HG02970 (cell line): ENCODE data around the gene ADAMTS18.
A peak's percentile ranks its signal among the peaks of the same experiment; 100 is the strongest.
"Not testable (repeated sequence)": the region's sequence is repeated elsewhere in the genome, so short reads cannot be mapped to it uniquely, and the experiment has no call there.

Source experiments
- ATAC-seq: cut with Tn5 transposase; IDR thresholded peaks from one replicate; pipeline ENCODE4 v1.9.1; 2021; ENCODE audit warnings: mild to moderate bottlenecking, moderate library complexity, moderate number of reproducible peaks; ENCODE audit not compliant: unreplicated experiment, low FRiP score

Gene ADAMTS18

GRCh38 chr16:77290451-77291115 is 144.3 kb downstream of the ADAMTS18 start:
- no peak for ATAC-seq

GRCh38 chr16:77289331-77289809 is 145.5 kb downstream of the ADAMTS18 start:
- no peak for ATAC-seq

DNA sequence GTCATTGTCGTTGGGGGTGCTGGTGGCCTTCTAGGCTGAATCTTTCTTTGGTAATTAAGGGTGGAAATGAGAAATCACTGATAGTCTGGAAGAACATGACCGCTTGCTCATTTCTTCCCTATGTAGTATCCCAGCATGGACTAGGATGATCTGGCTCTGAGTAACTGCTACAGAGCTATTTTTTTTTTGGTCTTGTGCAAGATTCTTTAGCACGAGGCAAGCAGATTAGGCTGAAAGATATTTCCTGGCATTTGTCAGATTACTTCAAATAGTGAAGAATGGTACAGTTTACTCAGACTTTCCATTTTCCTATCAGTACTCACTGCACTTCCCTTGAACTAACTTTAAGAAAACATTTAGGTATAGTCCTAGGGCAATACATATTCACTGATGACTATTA is 146.6 kb downstream of the ADAMTS18 start:
- ATAC-seq, result no peak

- ATAC-seq, result no peak
Observed at GRCh38 chr16:77285676-77286075, 149.2 kb downstream of the ADAMTS18 start.

DNA sequence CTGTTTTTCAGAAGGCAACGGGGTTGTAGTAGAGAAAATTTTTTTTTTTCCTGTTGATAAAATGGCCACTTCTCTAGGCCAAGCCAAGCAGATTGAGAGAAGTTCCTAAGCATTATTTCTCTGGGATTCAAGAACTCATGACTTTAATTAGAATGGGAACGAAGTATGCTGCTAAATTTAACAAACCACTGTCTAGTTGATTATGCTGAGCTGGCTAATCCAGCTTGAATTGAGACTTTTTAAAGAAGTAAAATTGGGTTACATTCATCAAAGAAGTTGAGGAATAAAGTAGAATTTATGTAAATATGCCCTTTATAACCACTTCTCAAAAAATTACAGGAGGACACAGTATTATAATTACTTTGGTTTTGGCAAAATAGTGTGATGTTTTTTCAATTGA is 152.5 kb downstream of the ADAMTS18 start:
- no peak for ATAC-seq

GRCh38 chr16:77279316-77279715 is 155.5 kb downstream of the ADAMTS18 start:
- ATAC-seq, result not testable (repeated sequence)

- no peak for ATAC-seq
Observed at GRCh38 chr16:77277571-77277970, 157.3 kb downstream of the ADAMTS18 start.

DNA sequence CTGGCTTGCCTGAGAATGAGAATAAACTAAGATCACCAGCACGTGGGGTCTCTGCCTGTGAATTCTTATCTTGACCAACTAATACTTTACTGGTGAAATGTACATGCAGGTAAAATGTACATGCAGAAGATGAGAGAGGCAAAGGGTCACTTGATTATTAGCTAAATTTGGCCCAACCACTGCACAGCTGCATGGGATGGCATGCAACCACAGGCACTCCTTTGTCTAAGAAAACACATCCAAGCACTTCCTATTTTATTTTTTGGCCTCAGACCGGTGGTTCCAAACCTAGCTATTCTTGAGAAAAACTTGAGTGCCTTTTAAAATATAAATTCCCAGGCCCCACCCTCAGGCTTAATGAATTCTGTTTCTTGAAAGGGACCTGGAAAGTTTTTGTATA is 157.7 kb downstream of the ADAMTS18 start:
- ATAC-seq, result no peak

GRCh38 chr16:77276661-77277060 is 158.2 kb downstream of the ADAMTS18 start:
- ATAC-seq, result no peak

DNA sequence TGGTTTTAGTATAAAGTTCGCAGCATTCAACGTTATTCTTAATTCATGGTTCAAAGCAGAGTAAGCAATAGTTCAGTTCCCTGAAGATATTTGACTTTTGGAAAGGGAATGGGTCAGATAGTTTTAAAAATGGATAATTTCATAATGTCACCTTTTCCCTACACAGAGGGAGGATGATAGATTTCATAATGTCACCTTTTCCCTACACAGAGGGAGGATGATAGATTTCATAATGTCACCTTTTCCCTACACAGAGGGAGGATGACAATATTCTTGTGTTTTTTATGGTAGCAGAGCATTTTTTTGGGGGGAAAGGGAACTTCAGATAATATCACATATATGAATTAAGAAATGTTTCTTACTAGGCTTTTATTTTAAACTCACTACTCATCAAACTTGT is 159.5 kb downstream of the ADAMTS18 start:
- not testable (repeated sequence) for ATAC-seq

- ATAC-seq, result no peak
Observed at GRCh38 chr16:77273815-77274214, 161.0 kb downstream of the ADAMTS18 start.

DNA sequence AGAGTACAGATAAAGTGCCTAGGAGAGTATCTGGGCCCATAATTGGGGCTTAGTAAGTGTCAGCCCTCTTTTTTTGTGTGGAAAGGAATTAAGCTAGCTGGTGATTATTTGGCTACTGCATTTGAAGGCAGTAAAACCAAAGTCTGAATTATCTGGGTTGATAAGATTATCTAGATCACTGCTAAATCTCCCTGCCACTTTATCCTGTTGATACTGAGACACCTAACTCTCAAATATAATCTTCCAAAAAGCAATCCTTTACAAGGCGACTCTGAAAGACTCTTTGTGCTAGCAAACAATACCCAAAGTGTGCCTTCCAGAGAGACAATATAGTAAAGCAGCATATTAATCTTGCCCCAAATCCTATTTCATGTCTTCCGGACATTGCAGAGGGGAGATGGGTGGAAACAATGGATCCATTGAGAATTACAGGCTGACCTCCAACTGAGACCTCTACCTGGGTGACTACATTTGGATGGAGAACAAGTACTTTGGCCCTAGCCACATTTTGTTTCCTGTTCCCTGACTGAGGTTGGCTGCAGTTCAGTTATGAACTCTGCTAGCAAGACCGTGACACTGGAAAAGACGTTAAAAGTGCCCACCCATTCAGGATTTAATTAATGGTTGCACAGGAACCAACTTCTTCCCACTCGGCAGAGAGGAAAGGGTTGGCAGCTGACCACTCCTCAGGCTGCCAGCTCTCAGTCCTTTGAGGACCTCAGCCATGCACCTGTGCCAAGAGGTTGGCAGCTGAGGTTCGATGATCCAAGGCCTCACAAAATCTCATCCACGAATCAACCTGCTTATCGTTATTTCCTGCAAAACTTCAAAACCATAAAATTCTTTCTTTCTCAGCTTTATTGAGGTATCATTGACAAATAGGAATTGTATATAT is 163.1 kb downstream of the ADAMTS18 start:
- ATAC-seq, result no peak

- not testable (repeated sequence) for ATAC-seq
Observed at GRCh38 chr16:77266185-77266584, 168.6 kb downstream of the ADAMTS18 start.

GRCh38 chr16:77262971-77263370 is 171.9 kb downstream of the ADAMTS18 start:
- ATAC-seq, result no peak

- no peak for ATAC-seq
Observed at GRCh38 chr16:77250400-77250799, 184.4 kb downstream of the ADAMTS18 start.

DNA sequence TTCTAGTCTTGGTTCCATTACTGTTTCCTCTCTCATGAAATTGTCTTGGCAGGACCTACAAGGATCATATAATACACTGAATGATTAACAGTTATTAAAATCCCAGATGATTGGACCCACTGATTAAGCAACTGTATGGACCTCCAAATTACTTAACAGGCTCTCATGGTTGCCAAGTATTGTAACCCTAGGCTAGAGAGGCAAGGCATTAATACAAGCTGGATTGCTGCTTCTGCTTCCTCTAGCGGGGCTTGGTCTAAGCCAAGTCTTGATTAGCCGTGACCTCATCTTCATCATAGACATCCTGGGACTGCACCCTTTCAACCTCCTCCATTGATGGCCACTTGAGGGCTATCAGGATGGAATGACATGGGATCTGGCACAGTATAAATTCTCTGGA is 188.7 kb downstream of the ADAMTS18 start:
- ATAC-seq, result no peak

DNA sequence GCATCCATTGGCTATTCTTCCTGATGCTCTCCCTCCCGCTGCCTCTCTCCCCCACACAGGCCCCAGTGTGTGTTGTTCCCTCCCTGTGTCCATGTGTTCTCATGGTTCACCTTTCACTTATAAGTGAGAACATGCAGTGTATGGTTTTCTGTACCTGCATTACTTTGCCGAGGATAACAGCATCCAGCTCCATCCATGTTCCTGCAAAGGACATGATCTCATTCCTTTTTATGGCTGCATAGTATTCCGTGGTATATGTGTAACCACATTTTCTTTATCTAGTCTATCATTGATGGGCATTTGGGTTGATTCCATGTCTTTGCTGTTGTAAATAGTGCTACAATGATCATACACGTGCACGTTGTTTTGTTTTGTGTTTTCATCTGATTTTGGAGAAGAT is 192.4 kb downstream of the ADAMTS18 start:
- not testable (repeated sequence) for ATAC-seq

GRCh38 chr16:77238593-77238992 is 196.2 kb downstream of the ADAMTS18 start:
- ATAC-seq, result no peak

DNA sequence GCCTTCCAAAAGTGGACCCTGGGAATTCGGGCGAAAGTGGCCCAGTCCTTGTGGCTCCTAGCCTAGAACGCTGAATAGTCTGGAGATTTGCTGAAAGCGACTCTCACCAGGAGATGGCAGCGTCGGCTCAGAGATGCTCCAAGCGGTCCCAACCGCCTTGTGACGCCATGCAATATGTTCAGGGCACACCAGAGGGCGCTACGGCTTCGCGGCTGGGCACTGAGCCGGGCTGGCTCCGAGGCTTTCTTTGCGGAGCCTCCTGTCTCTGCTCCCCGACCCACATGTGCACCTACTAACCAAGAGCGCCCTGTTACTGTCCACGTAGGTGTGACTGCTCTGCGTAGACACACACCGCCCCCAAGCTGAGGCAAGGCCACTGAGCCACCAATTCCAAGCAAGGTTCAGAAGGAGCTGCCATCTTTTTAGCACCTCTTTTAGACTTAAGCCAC is 198.7 kb downstream of the ADAMTS18 start:
- ATAC-seq, result peak; percentile 97

- ATAC-seq, result no peak
Observed at GRCh38 chr16:77234611-77235010, 200.2 kb downstream of the ADAMTS18 start.

- no peak for ATAC-seq
Observed at GRCh38 chr16:77233799-77234519, 200.9 kb downstream of the ADAMTS18 start.
